Measurements from ENCODE around the gene GAK. TPM values are rescaled to one million over a fixed set of nuclear protein-coding genes. Genes with fewer than 3 reads are reported as not detected.

GAK gene
- total RNA-seq, 1 donor from 2014 or later: 97.1 TPM

GRCh38 chr4:961351-962230, 29.5 kb upstream of the GAK start:
- H3K9me3 Mint-ChIP-seq: no peaks in the 10 kb centered on the region
- no peaks in the 10 kb centered on the region for H3K36me3 Mint-ChIP-seq
- H3K27ac Mint-ChIP-seq: no peak overlapping the region
- H3K4me1 Mint-ChIP-seq (ENCODE audit: unreplicated experiment): no peaks in the 10 kb centered on the region
- TF ChIP-seq, protein P1, sequence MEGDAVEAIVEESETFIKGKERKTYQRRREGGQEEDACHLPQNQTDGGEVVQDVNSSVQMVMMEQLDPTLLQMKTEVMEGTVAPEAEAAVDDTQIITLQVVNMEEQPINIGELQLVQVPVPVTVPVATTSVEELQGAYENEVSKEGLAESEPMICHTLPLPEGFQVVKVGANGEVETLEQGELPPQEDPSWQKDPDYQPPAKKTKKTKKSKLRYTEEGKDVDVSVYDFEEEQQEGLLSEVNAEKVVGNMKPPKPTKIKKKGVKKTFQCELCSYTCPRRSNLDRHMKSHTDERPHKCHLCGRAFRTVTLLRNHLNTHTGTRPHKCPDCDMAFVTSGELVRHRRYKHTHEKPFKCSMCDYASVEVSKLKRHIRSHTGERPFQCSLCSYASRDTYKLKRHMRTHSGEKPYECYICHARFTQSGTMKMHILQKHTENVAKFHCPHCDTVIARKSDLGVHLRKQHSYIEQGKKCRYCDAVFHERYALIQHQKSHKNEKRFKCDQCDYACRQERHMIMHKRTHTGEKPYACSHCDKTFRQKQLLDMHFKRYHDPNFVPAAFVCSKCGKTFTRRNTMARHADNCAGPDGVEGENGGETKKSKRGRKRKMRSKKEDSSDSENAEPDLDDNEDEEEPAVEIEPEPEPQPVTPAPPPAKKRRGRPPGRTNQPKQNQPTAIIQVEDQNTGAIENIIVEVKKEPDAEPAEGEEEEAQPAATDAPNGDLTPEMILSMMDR (conservative IDR thresholded peaks at IDR 0.05): no peak
- no peak for DNase-seq (ENCODE audit: extremely low spot score, unreplicated experiment)
- H3K27me3 Mint-ChIP-seq: no peaks in the 10 kb centered on the region
- H3K4me3 Mint-ChIP-seq: no peak overlapping the region

DNA sequence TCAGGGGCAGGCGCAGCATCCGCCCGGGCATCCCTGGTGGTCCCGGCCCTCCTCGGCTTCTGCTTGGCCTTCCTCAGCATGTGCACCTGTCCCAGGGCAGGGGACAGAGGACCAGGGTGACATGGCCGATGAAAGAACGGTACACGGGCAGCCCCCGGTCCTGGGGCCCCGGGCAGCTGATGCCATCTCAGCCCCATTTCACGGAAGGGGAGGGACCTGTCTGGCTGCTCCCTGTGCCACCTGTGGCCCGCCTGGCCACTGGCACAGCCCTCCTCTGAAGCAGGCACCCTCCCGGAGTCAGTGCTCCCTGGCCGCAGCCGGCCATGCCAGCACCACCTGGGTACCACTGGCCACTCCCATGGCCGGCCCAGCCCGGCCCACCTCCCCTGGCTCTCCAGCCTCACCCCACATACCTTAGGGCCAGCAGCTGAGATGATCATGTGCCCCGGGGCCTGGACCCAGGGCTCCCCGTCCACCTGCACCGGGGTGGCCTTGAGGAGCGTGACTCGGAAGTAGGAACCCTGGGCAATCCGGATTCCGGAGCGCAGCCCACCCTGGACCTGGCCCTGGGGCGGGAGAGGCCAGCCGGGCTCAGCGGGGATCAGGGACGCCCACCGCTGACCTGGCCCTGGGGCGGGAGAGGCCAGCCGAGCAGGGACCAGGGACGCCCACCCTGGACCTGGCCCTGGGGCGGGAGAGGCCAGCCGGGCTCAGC, 28.7 kb upstream of the GAK start:
- no peaks in the 10 kb centered on the region for H3K36me3 Mint-ChIP-seq
- H3K9me3 Mint-ChIP-seq: no peaks in the 10 kb centered on the region
- H3K27ac Mint-ChIP-seq: no peak overlapping the region
- no peaks in the 10 kb centered on the region for H3K27me3 Mint-ChIP-seq
- no peak overlapping the region for H3K4me3 Mint-ChIP-seq
- no peaks in the 10 kb centered on the region for H3K4me1 Mint-ChIP-seq (ENCODE audit: unreplicated experiment)
- TF ChIP-seq, protein P1 (conservative IDR thresholded peaks at IDR 0.05): no peak
- DNase-seq (ENCODE audit: extremely low spot score, unreplicated experiment): no peak

- TF ChIP-seq, protein P1 (conservative IDR thresholded peaks at IDR 0.05): no peak
- Mint-ChIP-seq H3K36me3 (no peaks in the 10 kb centered on the region), H3K4me3 (no peak overlapping the region), H3K4me1 (ENCODE audit: unreplicated experiment) (no peaks in the 10 kb centered on the region), H3K27ac (no peak overlapping the region), H3K9me3 (no peaks in the 10 kb centered on the region), H3K27me3 (no peaks in the 10 kb centered on the region)
- DNase-seq (ENCODE audit: extremely low spot score, unreplicated experiment): no peak
These were observed 28.1 kb upstream of the GAK start for GRCh38 chr4:960140-960635.

DNA sequence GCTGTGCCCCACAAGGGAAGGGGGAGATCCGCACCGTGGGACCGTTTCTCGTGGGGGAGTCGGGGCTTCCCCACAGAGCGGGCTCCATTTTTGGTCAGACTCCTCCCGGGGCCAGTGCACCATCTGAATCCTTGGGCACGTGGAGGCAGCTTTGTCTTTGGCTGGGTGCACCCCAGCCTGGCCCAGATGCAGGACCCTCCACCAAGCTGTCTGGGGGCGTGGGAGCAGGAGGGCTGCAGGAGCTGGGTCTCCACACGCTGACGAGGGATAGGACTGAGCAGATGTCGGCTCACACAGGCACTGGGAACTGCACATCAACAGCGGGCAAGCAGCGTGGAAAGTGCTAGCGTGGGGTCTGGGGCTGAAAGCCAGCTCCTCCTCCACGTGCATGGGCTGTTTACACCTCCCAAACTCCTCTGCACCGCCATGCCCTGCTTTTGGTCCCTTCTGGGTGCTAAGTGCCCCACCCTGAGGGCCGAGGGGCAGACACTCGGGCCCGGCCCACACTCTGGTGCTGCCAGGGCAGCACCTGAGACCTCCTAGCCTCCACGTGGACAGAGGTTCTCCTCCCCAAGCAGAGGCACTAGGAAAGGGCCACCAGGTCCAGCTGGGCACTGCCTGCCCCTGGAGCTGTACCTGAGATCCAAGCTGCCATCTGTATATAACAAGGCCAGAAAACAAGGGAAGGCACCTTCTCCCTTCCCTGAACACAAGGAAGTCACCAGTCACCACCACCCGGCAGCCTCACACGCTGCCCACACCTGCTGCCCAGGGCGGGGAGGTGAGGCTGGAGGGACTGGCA, 27.4 kb upstream of the GAK start:
- no peaks in the 10 kb centered on the region for H3K36me3 Mint-ChIP-seq

More for the DNA sequence above, 27.4 kb upstream of the GAK start:
- Mint-ChIP-seq H3K4me3 (no peak overlapping the region), H3K27ac (no peak overlapping the region), H3K9me3 (no peaks in the 10 kb centered on the region), H3K27me3 (no peaks in the 10 kb centered on the region), H3K4me1 (ENCODE audit: unreplicated experiment) (no peaks in the 10 kb centered on the region)
- DNase-seq (ENCODE audit: extremely low spot score, unreplicated experiment): no peak
- TF ChIP-seq, protein P1 (conservative IDR thresholded peaks at IDR 0.05): no peak
